Measurements from ENCODE around the gene RBM10.

- TF ChIP-seq, protein P1, sequence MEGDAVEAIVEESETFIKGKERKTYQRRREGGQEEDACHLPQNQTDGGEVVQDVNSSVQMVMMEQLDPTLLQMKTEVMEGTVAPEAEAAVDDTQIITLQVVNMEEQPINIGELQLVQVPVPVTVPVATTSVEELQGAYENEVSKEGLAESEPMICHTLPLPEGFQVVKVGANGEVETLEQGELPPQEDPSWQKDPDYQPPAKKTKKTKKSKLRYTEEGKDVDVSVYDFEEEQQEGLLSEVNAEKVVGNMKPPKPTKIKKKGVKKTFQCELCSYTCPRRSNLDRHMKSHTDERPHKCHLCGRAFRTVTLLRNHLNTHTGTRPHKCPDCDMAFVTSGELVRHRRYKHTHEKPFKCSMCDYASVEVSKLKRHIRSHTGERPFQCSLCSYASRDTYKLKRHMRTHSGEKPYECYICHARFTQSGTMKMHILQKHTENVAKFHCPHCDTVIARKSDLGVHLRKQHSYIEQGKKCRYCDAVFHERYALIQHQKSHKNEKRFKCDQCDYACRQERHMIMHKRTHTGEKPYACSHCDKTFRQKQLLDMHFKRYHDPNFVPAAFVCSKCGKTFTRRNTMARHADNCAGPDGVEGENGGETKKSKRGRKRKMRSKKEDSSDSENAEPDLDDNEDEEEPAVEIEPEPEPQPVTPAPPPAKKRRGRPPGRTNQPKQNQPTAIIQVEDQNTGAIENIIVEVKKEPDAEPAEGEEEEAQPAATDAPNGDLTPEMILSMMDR (CRISPR knock-in tag; IDR thresholded peaks at IDR 0.05), result no peak
- TF ChIP-seq E2F5 (CRISPR knock-in tag; conservative IDR thresholded peaks at IDR 0.05), result no peak
- no peak for TF ChIP-seq SIX4 (CRISPR knock-in tag; IDR thresholded peaks at IDR 0.05)
- TF ChIP-seq SIX1 (CRISPR knock-in tag; IDR thresholded peaks at IDR 0.05; ENCODE audit: borderline replicate concordance), result no peak
- TF ChIP-seq ZSCAN20 (CRISPR knock-in tag; IDR thresholded peaks at IDR 0.05; ENCODE audit: borderline replicate concordance), result no peak
- TF ChIP-seq CEBPG (CRISPR knock-in tag; IDR thresholded peaks at IDR 0.05), result no peak
- TF ChIP-seq ZNF891 (CRISPR knock-in tag; IDR thresholded peaks at IDR 0.05), result no peak
- TF ChIP-seq EZH2 (conservative IDR thresholded peaks at IDR 0.05; ENCODE audit: low read depth, low read length), result no peak
- no peak for TF ChIP-seq RBM22 (optimal IDR thresholded peaks at IDR 0.05; ENCODE audit: low read length)
- no peak for TF ChIP-seq EP300 (IDR thresholded peaks at IDR 0.05; ENCODE audit: low read depth in 2 of 2, low read length in 2 of 2)
- TF ChIP-seq EP300 (CRISPR knock-in tag; IDR thresholded peaks at IDR 0.05; ENCODE audit: borderline replicate concordance), result no peak
These were observed 24.9 kb downstream of the RBM10 start for GRCh38 chrX:47169726-47170515.

Measured in HepG2 (cell line).